Measurements from ENCODE around the gene MAD1L1. TPM values are rescaled to one million over a fixed set of nuclear protein-coding genes. Genes with fewer than 3 reads are reported as not detected.

MAD1L1 gene
- total RNA-seq, 1 experiment from 2014 or later = 38.5 TPM

- H3K27me3 ChIP-seq (ENCODE audit: insufficient read depth, low read length) = no peaks in the 10 kb centered on the region
- DNase-seq (ENCODE audit: low read depth, low spot score) = no peak
- ATAC-seq = no peak
- no peaks in the 10 kb centered on the region for H3K4me1 ChIP-seq (ENCODE audit: control insufficient read depth in 1 of 2, insufficient read depth in 2 of 2, low read length in 2 of 2)
- ChIA-PET RAD21 (ENCODE audit: low non-redundant PET in 1 of 2, low total read pairs in 2 of 2, uncharacterized antibody in 2 of 2, unreplicated experiment in 2 of 2) (no interaction called here), POLR2A (no interaction called here), CTCF (no interaction called here)
- no peak overlapping the region for H3K9ac ChIP-seq (ENCODE audit: low read length)
- BruUV-seq (replicated peaks) = no TSS peak
- no peak overlapping the region for H3K27ac ChIP-seq (ENCODE audit: low read depth, low read length)
- H3K4me2 ChIP-seq (ENCODE audit: low read length) = no peak overlapping the region
- TF ChIP-seq EZH2 (IDR thresholded peaks at IDR 0.05) (no peak), SP1 (IDR thresholded peaks at IDR 0.05; ENCODE audit: low read depth) (no peak), EGR1 (IDR thresholded peaks at IDR 0.05; ENCODE audit: low read depth) (no peak)
- no peaks in the 10 kb centered on the region for H4K20me1 ChIP-seq (ENCODE audit: insufficient read depth)
- no peak overlapping the region for H2AFZ ChIP-seq (ENCODE audit: low read depth, low read length, poor library complexity, severe bottlenecking)
- no peaks in the 10 kb centered on the region for H3K79me2 ChIP-seq (ENCODE audit: insufficient read depth, low read length)
- H3K9me3 ChIP-seq (ENCODE audit: control insufficient read depth in 1 of 2, insufficient read depth in 1 of 2, low read depth in 1 of 2, low read length in 2 of 2) = no peaks in the 10 kb centered on the region
- no peaks in the 10 kb centered on the region for H3K9me2 ChIP-seq (ENCODE audit: insufficient read depth)
- intact Hi-C loops (cut with micrococcal nuclease) = no loop called here
- H3K36me3 ChIP-seq (ENCODE audit: control insufficient read depth in 1 of 2, insufficient read depth in 2 of 2, low read length in 2 of 2) = no peaks in the 10 kb centered on the region
- H3K4me3 ChIP-seq (replicated peaks in 1 of 2; ENCODE audit: low read depth in 1 of 2, low read length in 2 of 2) = no peak overlapping the region
Observed at GRCh38 chr7:2006231-2006771, 226.4 kb downstream of the MAD1L1 start.

- no peak overlapping the region for H2AFZ ChIP-seq (ENCODE audit: low read depth, low read length, poor library complexity, severe bottlenecking)
- no peaks in the 10 kb centered on the region for H3K9me3 ChIP-seq (ENCODE audit: control insufficient read depth in 1 of 2, insufficient read depth in 1 of 2, low read depth in 1 of 2, low read length in 2 of 2)
- ChIA-PET POLR2A (no interaction called here), CTCF (no interaction called here), RAD21 (ENCODE audit: low non-redundant PET in 1 of 2, low total read pairs in 2 of 2, uncharacterized antibody in 2 of 2, unreplicated experiment in 2 of 2) (no interaction called here)
- BruUV-seq (replicated peaks) = no TSS peak
- H3K79me2 ChIP-seq (ENCODE audit: insufficient read depth, low read length) = no peaks in the 10 kb centered on the region
- H4K20me1 ChIP-seq (ENCODE audit: insufficient read depth) = no peaks in the 10 kb centered on the region
- no peak overlapping the region for H3K9ac ChIP-seq (ENCODE audit: low read length)
- H3K27ac ChIP-seq (ENCODE audit: low read depth, low read length) = no peak overlapping the region
- no peaks in the 10 kb centered on the region for H3K4me1 ChIP-seq (ENCODE audit: control insufficient read depth in 1 of 2, insufficient read depth in 2 of 2, low read length in 2 of 2)
- no peaks in the 10 kb centered on the region for H3K36me3 ChIP-seq (ENCODE audit: control insufficient read depth in 1 of 2, insufficient read depth in 2 of 2, low read length in 2 of 2)
- ATAC-seq (no peak), DNase-seq (ENCODE audit: low read depth, low spot score) (no peak)
- H3K4me2 ChIP-seq (ENCODE audit: low read length) = no peak overlapping the region
- no peaks in the 10 kb centered on the region for H3K9me2 ChIP-seq (ENCODE audit: insufficient read depth)
- intact Hi-C loops (cut with micrococcal nuclease) = no loop called here
- H3K27me3 ChIP-seq (ENCODE audit: insufficient read depth, low read length) = no peaks in the 10 kb centered on the region
- no peak overlapping the region for H3K4me3 ChIP-seq (replicated peaks in 1 of 2; ENCODE audit: low read depth in 1 of 2, low read length in 2 of 2)
- TF ChIP-seq POLR2AphosphoS5 (IDR thresholded peaks at IDR 0.05; ENCODE audit: low read depth, low read length) (no peak), ZNF274 (IDR thresholded peaks at IDR 0.05; ENCODE audit: low read depth, low read length) (no peak), SP1 (IDR thresholded peaks at IDR 0.05; ENCODE audit: low read depth) (no peak), POLR2A (IDR thresholded peaks at IDR 0.05; ENCODE audit: borderline replicate concordance, extremely low read depth, insufficient read depth, insufficient read length) (no peak), SRF (IDR thresholded peaks at IDR 0.05; ENCODE audit: low read depth) (no peak), JUND (IDR thresholded peaks at IDR 0.05) (no peak), EZH2 (IDR thresholded peaks at IDR 0.05) (no peak), CTCF (IDR thresholded peaks at IDR 0.05 in 2 of 3, conservative IDR thresholded peaks at IDR 0.05 in 1 of 3; ENCODE audit: borderline replicate concordance in 1 of 3, insufficient read depth in 1 of 3, low read depth in 2 of 3, low read length in 2 of 3) (no peak), ELF1 (IDR thresholded peaks at IDR 0.05; ENCODE audit: borderline replicate concordance, low read depth) (no peak), ATF3 (IDR thresholded peaks at IDR 0.05) (no peak), REST (IDR thresholded peaks at IDR 0.05; ENCODE audit: low read depth) (no peak), FOSL1 (IDR thresholded peaks at IDR 0.05; ENCODE audit: low read depth) (no peak), CEBPB (IDR thresholded peaks at IDR 0.05; ENCODE audit: low read depth) (no peak)
Observed at GRCh38 chr7:2005786-2006185, 227.0 kb downstream of the MAD1L1 start.
